Common myeloid progenitor, CD34-positive (primary cell): ENCODE results near the gene SPDYC.
A peak's percentile ranks its signal among the peaks of the same experiment; 100 is the strongest.

Experiments
- CTCF ChIA-PET: fragments of 350-600 bp; sonication (Branson Sonifier 250); formaldehyde crosslinking; loops from one replicate; lab custom pipeline; 2021; ENCODE audit warnings: antibody characterized with exemption; lab: Charles Lee
- POLR2A ChIA-PET: fragments of 350-600 bp; sonication (Branson Sonifier 250); formaldehyde crosslinking; loops from one replicate; lab custom pipeline; 2021; ENCODE audit warnings: antibody characterized with exemption; lab: Charles Lee
- DNase-seq, 3 donors: peaks; one replicate each; pipeline versions ENCODE4 v3.0.0 to v3.0.0-alpha.2; 2013
- H3K27ac ChIP-seq, 2 experiments: 1 replicate in 1 of 2; 2 replicates in 1 of 2; pipeline ENCODE4 v1.7.0; 2013; ENCODE audit warnings: inconsistent platforms in 2 of 2, low read length in 2 of 2, mild to moderate bottlenecking in 2 of 2, low read depth in 1 of 2, moderate library complexity in 1 of 2; ENCODE audit not compliant: severe bottlenecking in 2 of 2, insufficient read depth in 1 of 2, poor library complexity in 1 of 2
- H3K27me3 ChIP-seq, 5 experiments: replicated peaks in 2 of 5; 1 replicate in 3 of 5; 2 replicates in 2 of 5; pipeline versions ENCODE4 v1.6.1 to v1.7.0; 2013; ENCODE audit warnings: low read length in 4 of 5, mild to moderate bottlenecking in 2 of 5, moderate library complexity in 2 of 5, inconsistent platforms in 1 of 5; ENCODE audit not compliant: insufficient read depth in 5 of 5, control insufficient read depth in 4 of 5
- H3K36me3 ChIP-seq, 4 experiments: 1 replicate in 2 of 4; 2 replicates in 2 of 4; pipeline versions ENCODE4 v1.6.1 to v1.7.0; 2013; ENCODE audit warnings: low read length in 3 of 4, control low read depth in 1 of 4, mild to moderate bottlenecking in 1 of 4; ENCODE audit not compliant: control insufficient read depth in 4 of 4, insufficient read depth in 4 of 4
- H3K4me1 ChIP-seq, 4 experiments: 1 replicate in 3 of 4; 2 replicates in 1 of 4; pipeline versions ENCODE4 v1.6.1 to v1.7.1; 2013; ENCODE audit warnings: low read length in 3 of 4, mild to moderate bottlenecking in 3 of 4, control low read depth in 1 of 4, inconsistent platforms in 1 of 4, moderate library complexity in 1 of 4; ENCODE audit not compliant: control insufficient read depth in 4 of 4, insufficient read depth in 4 of 4; ENCODE audit errors: control extremely low read depth in 1 of 4
- H3K4me3 ChIP-seq, 7 experiments: 1 replicate in 4 of 7; 2 replicates in 3 of 7; pipeline versions ENCODE4 v1.5.1 to v1.7.0; 2013; ENCODE audit warnings: mild to moderate bottlenecking in 7 of 7, low read length in 6 of 7, moderate library complexity in 6 of 7, inconsistent platforms in 2 of 7, low read depth in 2 of 7, control low read depth in 1 of 7; ENCODE audit not compliant: insufficient read depth in 4 of 7, control insufficient read depth in 1 of 7; ENCODE audit errors: extremely low read depth in 1 of 7
- H3K9me3 ChIP-seq, 5 experiments: 1 replicate in 4 of 5; 2 replicates in 1 of 5; pipeline versions ENCODE4 v1.6.1 to v1.7.1; 2013; ENCODE audit warnings: low read length in 4 of 5, mild to moderate bottlenecking in 2 of 5, inconsistent platforms in 1 of 5, low read depth in 1 of 5, moderate library complexity in 1 of 5; ENCODE audit not compliant: control insufficient read depth in 4 of 5, insufficient read depth in 2 of 5; ENCODE audit errors: control extremely low read depth in 1 of 5
- WGBS: methylation state at CpG from one replicate; pipeline ENCODE4 v1.1.5; 2013; ENCODE audit not compliant: insufficient coverage; 5-methylcytosine and 5-hydroxymethylcytosine counted together

SPDYC gene

DNA sequence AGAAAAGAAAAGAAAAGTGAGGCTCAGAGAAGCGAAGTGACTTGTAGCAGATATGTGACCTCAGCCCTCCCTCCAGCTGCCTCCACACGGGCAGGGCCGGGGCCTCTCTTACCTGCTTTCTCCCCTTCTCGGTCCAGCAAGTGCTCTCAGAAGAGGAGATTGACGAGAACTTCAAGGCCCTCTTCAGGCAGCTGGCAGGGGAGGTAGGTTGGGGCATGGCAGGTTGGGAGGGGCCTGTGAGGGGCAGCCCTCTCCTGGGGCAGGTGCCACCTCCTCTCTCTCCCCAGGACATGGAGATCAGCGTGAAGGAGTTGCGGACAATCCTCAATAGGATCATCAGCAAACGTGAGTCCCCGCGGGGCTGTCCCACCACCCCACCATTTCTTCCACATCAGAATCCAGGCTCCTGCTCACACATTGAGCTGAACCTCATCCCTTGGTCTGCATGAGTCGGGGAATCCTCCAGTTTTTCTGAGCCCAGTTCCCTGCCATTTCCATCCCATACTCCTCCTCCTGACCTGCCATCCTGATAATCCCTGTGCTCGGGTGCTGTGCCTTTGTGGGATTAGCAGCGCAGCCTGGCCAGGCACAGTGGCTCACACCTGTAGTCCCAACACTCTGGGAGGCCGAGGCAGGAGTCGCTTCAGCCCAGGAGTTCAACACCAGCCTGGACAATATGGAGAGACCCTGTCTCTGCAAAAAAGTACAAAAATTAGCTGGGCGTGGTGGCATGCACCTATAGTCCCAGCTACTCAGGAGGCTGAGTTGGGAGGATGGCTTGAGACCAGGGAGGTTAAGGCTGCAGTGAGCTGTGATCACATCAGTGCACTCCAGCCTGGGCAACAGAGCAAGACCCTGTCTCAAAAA, 38.1 kb downstream of the SPDYC start:
- no peak for DNase-seq
- Histone ChIP-seq H3K27ac (no peak overlapping the region), H3K4me1 (peaks cover 3 to 29% (median 21%) of the 10 kb centered on the region in 4 experiments), H3K27me3 (no peaks in the 10 kb centered on the region), H3K36me3 (peaks cover 15 to 82% (median 62%) of the 10 kb centered on the region in 4 experiments), H3K9me3 (no peaks in the 10 kb centered on the region), H3K4me3 (no peak overlapping the region)
- ChIA-PET CTCF (interaction anchor here (1.3 to 12.3 kb wide), 3 partner anchors 18 to 43 kb away, joined by 3 to 151 read pairs (median 25); no protein-coding TSS in a partner anchor), POLR2A (no interaction called here)
- 99% methylated on average over 12 of the region's 16 CpGs for WGBS

DNA sequence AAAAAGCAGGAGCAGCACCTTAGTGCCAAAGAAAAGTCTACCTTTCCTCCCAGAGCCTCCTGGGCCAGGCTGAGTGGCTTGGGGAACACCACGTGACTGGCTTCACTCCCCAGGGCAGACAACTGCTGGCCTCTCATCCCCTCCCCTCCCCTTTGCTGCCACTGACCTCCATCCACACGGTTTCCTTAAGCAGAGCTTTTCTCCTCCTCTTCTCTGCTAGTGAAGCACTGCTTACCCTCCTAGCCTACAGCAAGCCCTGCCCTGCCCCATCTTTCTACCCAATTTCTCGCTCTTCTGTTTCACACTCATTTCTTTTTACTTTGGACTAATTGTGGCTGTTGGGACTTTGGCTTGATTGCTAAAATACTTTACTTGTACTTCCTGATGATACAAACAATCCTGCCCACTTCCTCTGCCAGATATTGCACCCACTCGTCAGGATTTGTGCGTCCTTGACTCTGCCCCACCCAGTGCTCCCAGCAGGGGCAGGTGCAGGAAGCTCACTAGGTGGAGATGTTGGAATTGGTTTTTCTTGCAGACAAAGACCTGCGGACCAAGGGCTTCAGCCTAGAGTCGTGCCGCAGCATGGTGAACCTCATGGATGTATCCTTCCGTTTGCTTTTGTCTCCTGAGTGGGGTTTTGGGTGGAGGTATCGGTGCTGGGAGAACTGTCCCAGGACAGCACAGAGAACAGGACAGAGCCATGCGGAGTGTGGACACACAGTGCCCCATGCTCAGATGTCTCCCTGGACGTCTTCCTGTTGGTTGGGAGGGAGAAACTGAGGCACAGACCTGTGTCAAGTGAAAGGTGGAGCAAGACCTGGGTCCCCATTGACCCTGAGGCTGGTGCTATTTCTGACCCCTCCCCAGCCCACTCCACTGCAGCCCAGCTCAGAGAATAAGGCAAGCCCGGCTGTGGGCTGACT, 39.0 kb downstream of the SPDYC start:
- Histone ChIP-seq H3K27ac (no peak overlapping the region), H3K36me3 (peaks cover 13 to 76% (median 60%) of the 10 kb centered on the region in 4 experiments), H3K4me3 (no peak overlapping the region), H3K9me3 (no peaks in the 10 kb centered on the region), H3K4me1 (peaks cover 5 to 38% (median 30%) of the 10 kb centered on the region in 4 experiments), H3K27me3 (no peaks in the 10 kb centered on the region)
- no peak for DNase-seq
- ChIA-PET POLR2A (no interaction called here), CTCF (interaction anchor here (1.2 to 12.3 kb wide), 3 partner anchors 16 to 107 kb away, joined by 3 to 151 read pairs (median 13); no protein-coding TSS in a partner anchor)
- WGBS, result 88% methylated on average over 5 of the region's 13 CpGs

DNA sequence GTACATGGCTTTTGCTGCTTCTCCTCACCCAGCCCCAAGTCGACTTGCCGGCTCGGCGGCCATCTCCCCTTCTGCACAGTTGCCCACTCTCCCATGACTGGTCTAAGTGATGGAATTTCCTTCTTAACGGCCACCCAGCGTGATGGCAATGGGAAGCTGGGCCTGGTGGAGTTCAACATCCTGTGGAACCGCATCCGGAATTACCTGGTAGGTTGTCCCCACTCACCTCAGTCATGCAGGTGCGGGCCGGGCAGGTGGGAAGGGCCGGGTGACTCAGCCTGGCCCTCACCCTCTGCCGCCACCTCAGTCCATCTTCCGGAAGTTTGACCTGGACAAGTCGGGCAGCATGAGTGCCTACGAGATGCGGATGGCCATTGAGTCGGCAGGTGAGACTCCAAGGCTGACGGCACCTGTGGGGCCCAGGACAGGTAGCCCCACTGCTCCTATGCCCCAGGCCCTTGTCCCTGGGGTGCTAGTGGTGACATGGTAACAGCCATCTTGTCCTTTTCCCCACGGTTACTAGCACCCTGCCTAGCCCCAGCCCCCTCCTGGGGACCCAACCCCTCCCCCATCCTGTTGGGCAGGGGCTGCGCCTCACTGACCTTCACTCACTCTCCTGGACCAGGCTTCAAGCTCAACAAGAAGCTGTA, 39.8 kb downstream of the SPDYC start:
- H3K9me3 ChIP-seq, result no peaks in the 10 kb centered on the region
- H3K27ac ChIP-seq, result no peak overlapping the region
- H3K36me3 ChIP-seq, result peaks cover 11 to 68% (median 54%) of the 10 kb centered on the region in 4 experiments
- no peaks in the 10 kb centered on the region for H3K27me3 ChIP-seq
- ChIA-PET CTCF (interaction anchor here (1.2 to 12.3 kb wide), 3 partner anchors 16 to 107 kb away, joined by 3 to 151 read pairs (median 13); no protein-coding TSS in a partner anchor), POLR2A (no interaction called here)
- no peak for DNase-seq
- peaks cover 5 to 46% (median 37%) of the 10 kb centered on the region in 4 experiments for H3K4me1 ChIP-seq
- no peak overlapping the region for H3K4me3 ChIP-seq
- over 99% methylated on average over 18 of the region's 20 CpGs for WGBS

DNA sequence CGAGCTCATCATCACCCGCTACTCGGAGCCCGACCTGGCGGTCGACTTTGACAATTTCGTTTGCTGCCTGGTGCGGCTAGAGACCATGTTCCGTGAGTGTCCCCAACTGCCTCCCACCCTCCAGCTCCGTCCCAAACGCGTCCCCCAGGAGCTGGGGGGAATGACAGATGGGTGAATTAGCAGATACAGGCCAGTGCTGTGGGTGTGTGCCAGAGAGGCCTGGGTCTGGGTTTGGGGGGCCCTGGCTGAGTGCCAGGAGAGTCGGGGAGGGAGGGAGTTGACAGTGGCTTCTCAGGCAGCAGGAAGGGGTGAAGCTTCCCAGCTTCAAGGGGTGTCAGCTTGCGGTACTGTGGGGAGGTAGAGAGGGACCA, 40.3 kb downstream of the SPDYC start:
- Histone ChIP-seq H3K4me3 (no peak overlapping the region), H3K27ac (no peak overlapping the region), H3K36me3 (peaks cover 7 to 63% (median 50%) of the 10 kb centered on the region in 4 experiments), H3K9me3 (no peaks in the 10 kb centered on the region), H3K27me3 (no peaks in the 10 kb centered on the region), H3K4me1 (peaks cover 5 to 50% (median 41%) of the 10 kb centered on the region in 4 experiments)
- ChIA-PET POLR2A (no interaction called here), CTCF (interaction anchor here (1.2 to 12.3 kb wide), 3 partner anchors 15 to 106 kb away, joined by 3 to 151 read pairs (median 13); no protein-coding TSS in a partner anchor)
- 58% methylated on average over 3 of the region's 14 CpGs for WGBS
- no peak for DNase-seq

DNA sequence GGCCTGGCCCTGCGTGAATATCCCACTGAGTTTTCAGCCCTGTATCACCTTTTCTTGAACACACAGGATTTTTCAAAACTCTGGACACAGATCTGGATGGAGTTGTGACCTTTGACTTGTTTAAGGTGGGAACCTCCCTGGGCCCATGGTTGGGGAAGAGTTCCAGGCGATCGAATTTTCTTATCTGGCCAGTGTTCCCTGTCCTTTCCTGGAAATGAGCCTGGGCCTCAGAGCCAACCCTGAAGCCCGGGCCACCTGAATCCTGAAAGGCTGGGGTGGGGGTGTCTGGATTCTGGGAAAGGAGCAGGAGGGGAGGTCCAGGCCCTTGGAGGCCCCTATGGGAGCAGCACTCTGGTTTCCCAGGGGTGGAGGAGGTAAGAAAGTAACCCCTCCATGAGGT, 40.7 kb downstream of the SPDYC start:
- Histone ChIP-seq H3K4me3 (no peak overlapping the region), H3K27me3 (no peaks in the 10 kb centered on the region), H3K4me1 (peaks cover 5 to 54% (median 43%) of the 10 kb centered on the region in 4 experiments), H3K9me3 (no peaks in the 10 kb centered on the region), H3K27ac (no peak overlapping the region), H3K36me3 (peaks cover 5 to 59% (median 46%) of the 10 kb centered on the region in 4 experiments)
- DNase-seq, result no peak
- WGBS, result 88% methylated on average over 3 of the region's 4 CpGs
- ChIA-PET CTCF (interaction anchor here (0.8 to 12.3 kb wide), 5 partner anchors 7 to 106 kb away, joined by 3 to 151 read pairs (median 3); no protein-coding TSS in a partner anchor), POLR2A (no interaction called here)

DNA sequence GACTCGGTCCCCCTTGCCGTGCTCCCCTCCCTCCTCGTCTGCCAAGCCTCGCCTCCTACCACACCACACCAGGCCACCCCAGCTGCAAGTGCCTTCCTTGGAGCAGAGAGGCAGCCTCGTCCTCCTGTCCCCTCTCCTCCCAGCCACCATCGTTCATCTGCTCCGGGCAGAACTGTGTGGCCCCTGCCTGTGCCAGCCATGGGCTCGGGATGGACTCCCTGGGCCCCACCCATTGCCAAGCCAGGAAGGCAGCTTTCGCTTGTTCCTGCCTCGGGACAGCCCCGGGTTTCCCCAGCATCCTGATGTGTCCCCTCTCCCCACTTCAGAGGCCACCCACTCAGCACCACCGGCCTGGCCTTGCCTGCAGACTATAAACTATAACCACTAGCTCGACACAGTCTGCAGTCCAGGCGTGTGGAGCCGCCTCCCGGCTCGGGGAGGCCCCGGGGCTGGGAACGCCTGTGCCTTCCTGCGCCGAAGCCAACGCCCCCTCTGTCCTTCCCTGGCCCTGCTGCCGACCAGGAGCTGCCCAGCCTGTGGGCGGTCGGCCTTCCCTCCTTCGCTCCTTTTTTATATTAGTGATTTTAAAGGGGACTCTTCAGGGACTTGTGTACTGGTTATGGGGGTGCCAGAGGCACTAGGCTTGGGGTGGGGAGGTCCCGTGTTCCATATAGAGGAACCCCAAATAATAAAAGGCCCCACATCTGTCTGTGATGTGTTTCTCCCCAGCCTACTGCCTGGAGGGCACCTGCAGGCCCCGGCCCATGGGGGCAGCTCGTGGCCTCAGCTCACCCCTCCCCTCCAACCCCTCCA, 41.5 kb downstream of the SPDYC start:
- peaks cover 0 to 52% (median 39%) of the 10 kb centered on the region in 4 experiments for H3K36me3 ChIP-seq
- H3K4me3 ChIP-seq, result peak overlapping the region in 1 of 7 experiments; percentile 28
- no peaks in the 10 kb centered on the region for H3K27me3 ChIP-seq
- no peaks in the 10 kb centered on the region for H3K9me3 ChIP-seq
- H3K4me1 ChIP-seq, result peaks cover 5 to 55% (median 43%) of the 10 kb centered on the region in 4 experiments
- POLR2A ChIA-PET, result no interaction called here
- H3K27ac ChIP-seq, result no peak overlapping the region
- CTCF ChIA-PET, result interaction anchor here (0.8 to 12.3 kb wide), 11 partner anchors 8 to 105 kb away, joined by 3 to 151 read pairs (median 4); partner anchors contain the start of gene TM7SF2
- no peak for DNase-seq
- 95% methylated on average over 14 of the region's 29 CpGs for WGBS
